HT1080 (cell line): ENCODE results near the gene CEP83. TPM values are rescaled to one million over a fixed set of nuclear protein-coding genes. Genes with fewer than 3 reads are reported as not detected.

Source experiments
- total RNA-seq: library from RNA; depleted of rRNA; stranded (reverse); fragments of >200 nt; shearing (Covaris generic); gene quantifications from 2 replicates; pipeline ENCODE4 v1.2.3, GENCODE V29; 2014; rRNA removed

CEP83 gene
- total RNA-seq, 1 experiment from 2014 or later, result 8.1 TPM

Other genes with a start within 250 kb of the CEP83 start
- gene TMCC3, start 190.7 kb upstream of the CEP83 start, total RNA-seq, result 5.2 TPM in 2 replicates